Measurements from ENCODE around the gene GRID2.

GRID2 gene

DNA sequence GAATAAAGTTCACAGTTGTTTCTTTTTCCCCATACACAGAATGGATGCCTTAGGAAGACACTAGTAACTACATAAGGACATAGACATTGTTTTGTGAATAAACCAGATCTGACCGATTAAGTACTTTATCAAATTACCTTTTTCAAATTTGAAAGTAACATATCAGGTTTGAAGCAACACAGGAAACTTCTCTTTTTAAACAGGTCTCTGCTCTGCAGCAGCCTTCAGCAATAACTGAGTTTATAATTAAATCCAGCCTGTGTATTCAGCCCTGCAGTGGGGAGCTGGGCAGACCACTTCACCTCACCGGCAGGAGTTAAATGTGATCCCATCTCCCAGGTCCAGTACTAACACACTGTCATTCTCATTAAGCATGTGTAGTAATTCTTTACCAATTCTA, 1456.5 kb downstream of the GRID2 start:
- H3K9me3 ChIP-seq (ENCODE audit: control insufficient read depth, insufficient read depth, low read length), result no peaks in the 10 kb centered on the region
- no peaks in the 10 kb centered on the region for H3K36me3 ChIP-seq (ENCODE audit: insufficient read depth, low read length)
- H3K9ac ChIP-seq (ENCODE audit: low read depth, low read length), result no peak overlapping the region
- peaks cover 5% of the 10 kb centered on the region; the same call in 1 of the 2 replicates for H3K4me1 ChIP-seq (ENCODE audit: insufficient read depth, low read length)

DNA sequence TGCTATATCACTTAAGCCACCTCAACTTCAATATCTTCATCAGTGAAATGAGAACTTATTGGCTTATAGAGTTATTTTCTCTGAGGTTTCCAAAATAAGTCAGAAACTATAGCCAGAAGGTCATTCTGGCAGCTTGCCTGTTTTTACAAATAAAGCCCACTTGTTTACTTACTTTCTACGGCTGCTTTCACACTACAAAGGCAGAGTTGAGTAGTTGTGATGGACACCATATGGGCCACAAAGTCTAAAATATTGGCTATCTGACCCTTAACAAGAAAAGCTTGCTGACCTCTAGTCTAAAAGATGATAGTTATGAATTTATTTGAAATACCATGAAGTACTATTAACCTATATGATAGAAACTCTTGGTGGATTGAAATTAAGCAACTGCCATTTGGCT, 1457.5 kb downstream of the GRID2 start:
- Histone ChIP-seq H3K36me3 (ENCODE audit: insufficient read depth, low read length) (no peaks in the 10 kb centered on the region), H3K9ac (ENCODE audit: low read depth, low read length) (no peak overlapping the region), H3K9me3 (ENCODE audit: control insufficient read depth, insufficient read depth, low read length) (no peaks in the 10 kb centered on the region), H3K4me1 (ENCODE audit: insufficient read depth, low read length) (peaks cover 5% of the 10 kb centered on the region; the same call in 1 of the 2 replicates)

DNA sequence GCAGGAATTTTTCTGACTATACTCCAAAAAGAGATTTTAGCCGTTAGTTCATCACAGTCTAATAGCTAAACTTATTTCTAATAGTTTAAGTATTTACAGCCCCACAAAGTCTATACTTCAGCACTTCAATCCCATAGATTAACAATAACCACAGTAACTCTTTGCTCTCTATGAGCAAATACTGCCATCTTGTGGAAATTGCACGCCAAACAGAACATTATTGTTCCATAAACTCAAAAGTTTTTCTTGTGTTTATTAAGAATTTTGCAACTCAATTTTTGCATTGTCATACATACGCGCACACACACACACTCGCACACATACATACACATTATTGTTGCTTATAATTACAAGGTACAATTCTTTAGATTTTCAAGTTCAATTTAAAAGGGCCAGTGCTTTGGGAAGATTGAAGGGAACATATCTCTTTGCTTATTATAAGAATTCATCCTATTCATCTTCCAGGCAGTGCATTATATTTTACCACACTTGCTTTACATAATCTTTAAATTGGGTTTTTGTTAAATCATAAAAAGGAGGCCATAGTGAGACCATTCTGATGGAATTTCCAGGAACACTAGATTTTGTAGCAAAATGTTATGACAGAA, 1461.0 kb downstream of the GRID2 start:
- Histone ChIP-seq H3K36me3 (ENCODE audit: insufficient read depth, low read length) (no peaks in the 10 kb centered on the region), H3K9me3 (ENCODE audit: control insufficient read depth, insufficient read depth, low read length) (no peaks in the 10 kb centered on the region), H3K9ac (ENCODE audit: low read depth, low read length) (no peak overlapping the region), H3K4me1 (ENCODE audit: insufficient read depth, low read length) (peaks cover 5% of the 10 kb centered on the region; the same call in 1 of the 2 replicates)

DNA sequence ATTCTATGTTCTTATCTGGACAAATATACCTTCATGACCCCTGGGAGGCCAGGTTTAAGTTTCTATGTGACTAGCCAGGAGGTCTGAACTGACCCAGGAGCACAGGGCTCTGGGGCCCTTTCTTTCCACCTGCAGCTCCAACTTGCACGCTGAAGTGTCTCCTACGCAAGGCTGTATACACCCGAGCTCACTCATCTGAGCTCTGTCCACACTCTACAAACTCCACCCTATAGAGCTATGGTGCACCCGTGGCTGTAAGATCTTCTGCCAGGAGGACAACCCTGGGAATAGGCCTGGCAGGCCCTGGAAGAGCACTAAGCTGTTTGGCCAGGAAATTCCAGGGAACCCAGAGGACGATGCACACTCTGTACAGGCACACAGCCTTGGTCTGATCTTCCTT, 1464.2 kb downstream of the GRID2 start:
- Histone ChIP-seq H3K9ac (ENCODE audit: low read depth, low read length) (no peak overlapping the region), H3K36me3 (ENCODE audit: insufficient read depth, low read length) (no peaks in the 10 kb centered on the region; the same call in 1 of the 2 replicates), H3K4me1 (ENCODE audit: insufficient read depth, low read length) (no peaks in the 10 kb centered on the region), H3K9me3 (ENCODE audit: control insufficient read depth, insufficient read depth, low read length) (no peaks in the 10 kb centered on the region)

DNA sequence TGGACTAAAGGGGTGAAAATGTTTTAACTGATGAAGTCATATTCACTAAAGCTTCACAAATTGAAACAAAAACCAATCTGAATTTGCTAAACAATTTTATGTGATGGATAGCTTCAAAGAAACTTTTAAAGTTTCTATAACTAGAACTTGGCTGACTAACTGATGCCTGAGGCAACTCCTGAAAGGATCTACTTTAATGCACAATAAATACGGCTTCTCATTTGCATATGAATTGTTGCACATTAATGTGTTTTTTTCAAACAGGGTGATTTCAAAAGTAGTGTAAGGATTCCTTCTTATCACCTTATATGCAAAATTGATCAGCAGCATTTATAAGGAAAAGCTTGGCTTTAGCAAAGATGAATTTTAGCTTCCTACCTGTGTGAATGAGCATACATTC, 1466.4 kb downstream of the GRID2 start:
- no peak overlapping the region for H3K9ac ChIP-seq (ENCODE audit: low read depth, low read length)
- H3K36me3 ChIP-seq (ENCODE audit: insufficient read depth, low read length), result no peaks in the 10 kb centered on the region; the same call in 1 of the 2 replicates
- H3K4me1 ChIP-seq (ENCODE audit: insufficient read depth, low read length), result no peaks in the 10 kb centered on the region
- H3K9me3 ChIP-seq (ENCODE audit: control insufficient read depth, insufficient read depth, low read length), result no peaks in the 10 kb centered on the region

DNA sequence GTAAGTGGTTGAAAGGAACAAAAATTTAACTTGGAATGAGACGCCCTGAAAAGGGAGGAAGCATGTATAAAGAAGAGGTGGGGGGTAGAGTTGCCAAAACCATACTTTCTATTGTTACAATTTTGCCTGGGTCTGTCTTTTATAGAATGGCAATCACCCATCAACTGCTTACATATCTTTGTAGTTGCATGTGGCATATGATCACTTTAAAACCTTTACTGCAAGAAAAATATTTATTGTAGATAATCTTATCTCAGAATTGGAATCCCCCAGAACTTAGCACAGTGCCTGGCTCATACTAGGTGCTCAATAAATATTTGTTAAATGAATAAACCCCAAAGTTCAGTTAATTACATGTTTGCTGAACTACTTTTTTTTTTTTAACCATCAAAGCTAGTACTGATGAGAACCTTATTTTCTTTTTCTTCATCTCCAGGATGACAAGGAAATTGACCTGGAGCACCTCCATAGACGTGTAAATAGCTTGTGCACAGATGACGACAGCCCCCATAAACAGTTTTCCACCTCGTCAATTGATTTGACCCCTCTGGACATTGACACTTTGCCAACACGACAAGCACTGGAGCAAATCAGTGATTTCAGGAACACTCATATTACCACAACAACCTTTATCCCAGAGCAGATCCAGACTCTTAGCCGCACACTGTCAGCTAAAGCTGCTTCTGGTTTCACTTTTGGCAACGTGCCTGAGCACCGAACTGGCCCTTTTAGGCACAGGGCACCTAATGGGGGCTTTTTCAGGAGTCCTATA, 1468.1 kb downstream of the GRID2 start:
- Histone ChIP-seq H3K9me3 (ENCODE audit: control insufficient read depth, insufficient read depth, low read length) (no peaks in the 10 kb centered on the region), H3K4me1 (ENCODE audit: insufficient read depth, low read length) (no peaks in the 10 kb centered on the region), H3K9ac (ENCODE audit: low read depth, low read length) (no peak overlapping the region), H3K36me3 (ENCODE audit: insufficient read depth, low read length) (no peaks in the 10 kb centered on the region; the same call in 1 of the 2 replicates)

DNA sequence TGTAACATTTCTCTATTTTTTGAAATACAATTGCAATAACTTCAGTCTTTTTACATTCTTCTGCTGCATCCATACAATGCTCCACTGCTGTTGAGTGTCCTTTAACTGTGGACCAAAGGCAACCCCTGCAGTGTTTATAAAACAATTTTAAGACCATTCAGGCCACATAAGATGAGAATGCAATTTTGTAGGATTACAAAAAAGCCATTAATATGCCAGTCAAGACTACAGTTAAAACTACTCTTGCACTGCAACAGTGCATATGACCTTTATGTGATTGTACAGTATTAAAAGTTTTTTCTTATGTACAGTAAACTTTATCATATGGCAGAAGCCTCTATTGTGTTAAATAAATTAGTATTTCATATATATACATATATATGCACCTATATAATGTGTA, 1469.1 kb downstream of the GRID2 start:
- Histone ChIP-seq H3K9me3 (ENCODE audit: control insufficient read depth, insufficient read depth, low read length) (no peaks in the 10 kb centered on the region), H3K9ac (ENCODE audit: low read depth, low read length) (no peak overlapping the region), H3K4me1 (ENCODE audit: insufficient read depth, low read length) (no peaks in the 10 kb centered on the region), H3K36me3 (ENCODE audit: insufficient read depth, low read length) (no peaks in the 10 kb centered on the region; the same call in 1 of the 2 replicates)

DNA sequence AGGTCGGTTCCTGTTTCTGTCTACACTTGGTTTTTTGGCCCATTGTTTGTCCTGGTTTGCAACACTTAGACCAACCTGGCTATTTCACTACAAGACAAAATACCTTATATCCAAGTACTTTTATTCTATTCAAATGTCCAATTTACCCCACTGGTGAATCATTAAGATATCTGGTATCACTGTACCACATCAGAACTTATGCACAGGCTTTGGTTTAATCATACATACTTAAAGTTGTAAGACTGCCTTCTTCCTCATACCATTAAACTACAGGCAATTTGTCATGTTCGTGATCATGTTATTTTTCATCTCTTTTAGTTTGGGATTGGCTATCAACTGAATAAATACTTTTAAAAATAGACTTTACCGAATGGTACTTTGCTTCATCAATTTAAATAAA, 1471.8 kb downstream of the GRID2 start:
- no peaks in the 10 kb centered on the region; the same call in 1 of the 2 replicates for H3K36me3 ChIP-seq (ENCODE audit: insufficient read depth, low read length)
- H3K4me1 ChIP-seq (ENCODE audit: insufficient read depth, low read length), result peaks cover 12% of the 10 kb centered on the region
- H3K9ac ChIP-seq (ENCODE audit: low read depth, low read length), result no peak overlapping the region
- H3K9me3 ChIP-seq (ENCODE audit: control insufficient read depth, insufficient read depth, low read length), result no peaks in the 10 kb centered on the region

DNA sequence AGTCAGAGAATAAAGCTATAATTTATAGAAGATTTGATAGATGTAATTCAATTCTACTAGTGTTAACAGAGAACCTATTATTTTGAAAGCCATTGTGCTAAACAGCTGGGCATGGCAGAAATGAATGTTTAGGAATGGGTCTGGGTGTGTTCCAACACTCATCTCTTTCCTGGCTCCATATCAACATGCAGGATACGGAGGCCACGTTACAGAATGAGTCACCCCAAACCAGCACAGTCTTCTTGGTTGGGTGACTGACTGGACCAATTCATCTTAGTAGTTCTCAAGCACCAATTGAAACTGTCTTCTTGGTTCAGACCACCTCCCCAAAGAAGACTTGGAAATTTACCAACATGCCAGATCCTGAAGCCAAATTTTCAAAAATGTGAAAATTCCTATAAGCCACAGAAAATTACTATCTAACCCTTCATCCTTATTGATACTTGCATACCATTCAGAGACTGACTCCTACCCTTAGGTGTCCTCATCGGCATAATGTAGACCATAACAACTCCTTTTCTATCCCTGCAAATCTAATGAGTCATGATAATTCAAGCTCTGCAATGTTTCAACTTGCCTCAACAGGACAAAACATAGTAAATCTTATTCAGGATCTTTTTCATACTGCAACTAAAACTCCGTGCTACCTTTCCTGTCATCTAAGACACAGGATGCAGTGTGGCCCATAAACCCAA, 1472.8 kb downstream of the GRID2 start:
- H3K9ac ChIP-seq (ENCODE audit: low read depth, low read length), result no peak overlapping the region
- H3K36me3 ChIP-seq (ENCODE audit: insufficient read depth, low read length), result no peaks in the 10 kb centered on the region; the same call in 1 of the 2 replicates
- H3K4me1 ChIP-seq (ENCODE audit: insufficient read depth, low read length), result peaks cover 12% of the 10 kb centered on the region
- H3K9me3 ChIP-seq (ENCODE audit: control insufficient read depth, insufficient read depth, low read length), result no peaks in the 10 kb centered on the region

DNA sequence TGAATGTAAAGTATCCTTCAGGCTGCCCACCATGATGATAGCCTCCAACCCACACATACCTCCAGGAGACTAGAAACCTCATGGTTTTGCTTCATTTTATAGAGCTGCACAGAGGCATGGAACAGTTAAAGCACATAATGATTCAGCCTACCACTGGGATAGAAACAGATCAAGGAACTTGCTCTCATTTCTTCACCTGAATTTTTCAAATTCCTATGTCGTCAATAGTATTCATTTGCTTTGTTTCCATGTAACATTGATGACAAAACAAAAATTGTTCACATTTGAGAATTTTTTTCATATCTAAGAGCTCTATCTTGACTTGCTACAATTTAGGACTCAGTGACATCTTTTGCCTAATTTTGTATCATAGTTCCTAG, 1473.3 kb downstream of the GRID2 start:
- H3K9ac ChIP-seq (ENCODE audit: low read depth, low read length), result no peak overlapping the region
- H3K4me1 ChIP-seq (ENCODE audit: insufficient read depth, low read length), result peaks cover 12% of the 10 kb centered on the region
- no peaks in the 10 kb centered on the region for H3K9me3 ChIP-seq (ENCODE audit: control insufficient read depth, insufficient read depth, low read length)
- H3K36me3 ChIP-seq (ENCODE audit: insufficient read depth, low read length), result no peaks in the 10 kb centered on the region; the same call in 1 of the 2 replicates

DNA sequence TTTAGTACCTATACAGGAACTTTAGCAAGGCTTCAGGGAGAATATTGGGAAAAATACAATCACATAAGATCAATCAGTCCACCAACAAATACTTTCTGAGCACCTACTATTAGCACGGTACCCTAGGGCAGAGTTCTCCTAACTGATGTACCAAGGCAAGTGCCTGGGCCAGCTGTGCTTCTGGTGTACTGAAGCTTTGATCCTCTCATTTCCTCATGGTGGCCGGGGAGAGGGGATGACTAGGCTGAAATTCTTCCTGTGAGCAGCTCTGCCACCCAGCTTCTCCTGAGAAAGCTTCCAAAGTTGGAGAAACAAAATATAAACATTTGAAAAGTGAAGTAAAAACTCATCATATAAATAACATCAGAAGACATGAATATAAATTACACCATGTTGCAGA, 1475.5 kb downstream of the GRID2 start:
- H3K9me3 ChIP-seq (ENCODE audit: control insufficient read depth, insufficient read depth, low read length), result no peaks in the 10 kb centered on the region

DNA sequence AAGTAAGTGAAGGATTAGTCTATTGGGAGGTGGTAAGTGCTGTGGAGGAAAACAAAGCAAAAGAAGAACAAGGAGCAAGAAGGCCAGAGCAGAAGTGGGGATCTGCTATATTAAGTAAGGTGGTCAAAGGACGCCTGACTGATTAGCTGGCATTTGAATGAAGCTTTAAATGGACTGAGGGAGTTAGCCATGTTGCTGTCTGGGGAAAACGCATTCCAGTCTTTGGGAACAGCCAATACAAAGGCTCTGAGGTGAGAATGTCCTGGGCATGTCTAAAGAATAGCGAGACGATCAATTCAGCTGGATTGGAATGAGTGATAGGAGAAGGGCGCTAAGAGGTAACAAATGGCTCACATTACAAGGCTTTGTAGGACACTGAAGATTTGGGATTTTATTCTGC, 1476.3 kb downstream of the GRID2 start:
- peaks cover 12% of the 10 kb centered on the region for H3K4me1 ChIP-seq (ENCODE audit: insufficient read depth, low read length)

More for the DNA sequence above, 1475.5 kb downstream of the GRID2 start:
- Histone ChIP-seq H3K36me3 (ENCODE audit: insufficient read depth, low read length) (no peaks in the 10 kb centered on the region), H3K4me1 (ENCODE audit: insufficient read depth, low read length) (peaks cover 12% of the 10 kb centered on the region), H3K9ac (ENCODE audit: low read depth, low read length) (no peak overlapping the region)

DNA sequence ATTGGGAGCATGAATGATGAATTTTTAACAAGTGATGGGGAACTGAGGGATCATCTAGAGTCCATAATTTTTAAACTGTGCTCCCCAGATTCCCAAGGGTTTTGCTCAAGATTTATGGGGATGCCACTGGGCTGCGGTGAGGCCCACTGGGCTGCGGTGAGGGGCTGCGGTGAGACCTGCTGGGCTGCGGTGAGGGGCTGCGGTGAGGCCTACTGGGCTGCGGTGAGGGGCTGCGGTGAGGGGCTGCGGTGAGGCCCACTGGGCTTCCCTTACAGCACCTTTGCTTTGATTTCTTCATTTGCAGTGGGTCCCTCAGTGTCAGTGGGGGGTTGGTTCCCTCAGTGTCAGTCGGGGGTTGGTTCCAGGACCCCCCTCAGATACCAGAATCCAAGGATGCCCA, 1477.4 kb downstream of the GRID2 start:
- Histone ChIP-seq H3K9me3 (ENCODE audit: control insufficient read depth, insufficient read depth, low read length) (no peaks in the 10 kb centered on the region), H3K4me1 (ENCODE audit: insufficient read depth, low read length) (peaks cover 19% of the 10 kb centered on the region), H3K36me3 (ENCODE audit: insufficient read depth, low read length) (no peaks in the 10 kb centered on the region), H3K9ac (ENCODE audit: low read depth, low read length) (no peak overlapping the region)

More for the DNA sequence above, 1476.3 kb downstream of the GRID2 start:
- no peak overlapping the region for H3K9ac ChIP-seq (ENCODE audit: low read depth, low read length)
- H3K9me3 ChIP-seq (ENCODE audit: control insufficient read depth, insufficient read depth, low read length), result no peaks in the 10 kb centered on the region
- H3K36me3 ChIP-seq (ENCODE audit: insufficient read depth, low read length), result no peaks in the 10 kb centered on the region

DNA sequence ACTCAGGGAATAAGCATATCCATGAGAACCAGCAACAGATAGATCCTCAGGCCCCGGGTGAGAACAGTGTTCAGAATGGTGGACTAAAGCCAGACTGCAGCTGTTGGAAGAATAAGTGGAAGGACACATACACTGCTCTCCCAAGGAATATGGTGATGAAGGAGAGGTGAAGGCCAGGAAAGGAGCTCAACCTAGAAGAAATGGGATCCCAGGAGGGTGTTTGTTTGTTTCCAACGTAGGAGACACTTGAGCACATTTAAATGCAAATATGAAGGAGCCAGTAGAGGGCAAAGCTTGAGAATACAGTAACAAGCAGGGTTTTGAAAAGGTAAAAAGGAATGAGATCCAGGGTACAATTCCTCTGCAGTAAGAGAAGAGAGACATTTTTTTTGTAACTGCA, 1482.4 kb downstream of the GRID2 start:
- peaks cover 10% of the 10 kb centered on the region for H3K4me1 ChIP-seq (ENCODE audit: insufficient read depth, low read length)
- H3K36me3 ChIP-seq (ENCODE audit: insufficient read depth, low read length), result no peaks in the 10 kb centered on the region

More for the DNA sequence above, 1482.4 kb downstream of the GRID2 start:
- H3K9me3 ChIP-seq (ENCODE audit: control insufficient read depth, insufficient read depth, low read length), result no peaks in the 10 kb centered on the region
- no peak overlapping the region for H3K9ac ChIP-seq (ENCODE audit: low read depth, low read length)
